NCI-H510A treated with DMSO at 0.1 percent for 48 hours (cell line): ENCODE results near the gene FKBP8.

Source experiments
- DNase-seq: peaks from one replicate; lab custom pipeline; 2025; lab: John Stamatoyannopoulos, UW

FKBP8 gene

DNA sequence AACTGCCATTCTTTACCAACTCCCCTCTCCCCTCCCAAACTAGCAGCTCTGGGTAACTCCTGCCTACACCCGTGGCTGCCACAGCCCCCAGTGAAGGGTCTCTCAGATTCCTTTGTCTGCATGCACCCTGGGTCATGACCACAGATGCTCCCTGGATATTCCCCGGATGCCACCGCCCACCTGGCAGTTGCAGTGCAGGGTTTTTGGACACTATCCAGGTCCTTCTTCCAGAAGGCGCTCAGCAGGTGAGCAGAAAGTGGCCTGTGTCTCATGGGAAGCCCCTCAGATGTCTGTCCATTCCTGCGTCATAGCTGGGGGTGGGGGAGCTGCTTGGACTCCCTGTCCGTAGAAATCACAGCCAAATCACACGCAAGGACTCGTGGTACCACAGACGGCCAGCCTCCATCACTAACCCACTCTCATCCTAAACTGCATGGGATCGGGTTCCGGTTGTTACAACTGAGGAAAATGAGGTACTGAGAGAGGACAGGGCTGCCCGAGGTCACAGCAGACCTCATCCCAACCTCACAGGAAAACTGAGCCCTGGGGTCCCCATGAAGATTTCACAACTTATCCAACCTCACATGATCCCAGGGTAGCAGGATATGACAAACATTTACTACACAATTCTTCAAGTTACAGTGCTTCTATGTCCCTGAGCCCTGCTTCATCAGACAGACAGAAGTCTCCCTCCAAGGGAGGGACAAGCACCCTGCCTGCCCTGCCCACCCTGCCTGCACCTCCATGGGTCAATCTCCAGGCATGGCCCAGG is 60.1 kb downstream of the FKBP8 start:
- peak; percentile 61 for DNase-seq
